ENCODE results near the gene EVL.

EVL gene

GRCh38 chr14:100114109-100114765 lies 49.0 kb downstream of the EVL start:
- peak; percentile 9 for DNase-seq

GRCh38 chr14:100115236-100115635 lies 50.0 kb downstream of the EVL start:
- DNase-seq: peak; percentile 6

- no peak for DNase-seq
Observed at GRCh38 chr14:100115726-100116125, 50.5 kb downstream of the EVL start.

- no peak for DNase-seq
Observed at GRCh38 chr14:100116134-100116533, 50.9 kb downstream of the EVL start.

GRCh38 chr14:100117026-100117425 lies 51.8 kb downstream of the EVL start:
- no peak for DNase-seq

GRCh38 chr14:100117633-100118395 lies 52.6 kb downstream of the EVL start:
- no peak for DNase-seq

- no peak for DNase-seq
Observed at GRCh38 chr14:100118396-100119011, 53.3 kb downstream of the EVL start.

- DNase-seq: no peak
Observed at GRCh38 chr14:100119251-100119650, 54.0 kb downstream of the EVL start.

GRCh38 chr14:100120522-100121269 lies 55.5 kb downstream of the EVL start:
- DNase-seq: no peak

- DNase-seq: no peak
Observed at GRCh38 chr14:100121643-100122480, 56.6 kb downstream of the EVL start.

GRCh38 chr14:100122481-100123223 lies 57.4 kb downstream of the EVL start:
- DNase-seq: no peak

- DNase-seq: no peak
Observed at GRCh38 chr14:100123618-100124017, 58.4 kb downstream of the EVL start.

- no peak for DNase-seq
Observed at GRCh38 chr14:100124551-100125088, 59.4 kb downstream of the EVL start.

GRCh38 chr14:100126401-100126800 lies 61.2 kb downstream of the EVL start:
- DNase-seq: no peak

GRCh38 chr14:100127853-100128455 lies 62.7 kb downstream of the EVL start:
- DNase-seq: no peak

- no peak for DNase-seq
Observed at GRCh38 chr14:100128688-100129087, 63.5 kb downstream of the EVL start.

- DNase-seq: no peak
Observed at GRCh38 chr14:100129161-100129589, 64.0 kb downstream of the EVL start.

- no peak for DNase-seq
Observed at GRCh38 chr14:100130521-100130920, 65.3 kb downstream of the EVL start.

- DNase-seq: no peak
Observed at GRCh38 chr14:100131181-100131580, 66.0 kb downstream of the EVL start.

GRCh38 chr14:100132161-100132902 lies 67.1 kb downstream of the EVL start:
- DNase-seq: no peak

Data from 8988T (cell line).